ENCODE results near the gene WWC2. TPM values are rescaled to one million over a fixed set of nuclear protein-coding genes. Genes with fewer than 3 reads are reported as not detected.

WWC2 gene
- total RNA-seq, 1 experiment from 2014 or later, result 39.0 TPM

DNA sequence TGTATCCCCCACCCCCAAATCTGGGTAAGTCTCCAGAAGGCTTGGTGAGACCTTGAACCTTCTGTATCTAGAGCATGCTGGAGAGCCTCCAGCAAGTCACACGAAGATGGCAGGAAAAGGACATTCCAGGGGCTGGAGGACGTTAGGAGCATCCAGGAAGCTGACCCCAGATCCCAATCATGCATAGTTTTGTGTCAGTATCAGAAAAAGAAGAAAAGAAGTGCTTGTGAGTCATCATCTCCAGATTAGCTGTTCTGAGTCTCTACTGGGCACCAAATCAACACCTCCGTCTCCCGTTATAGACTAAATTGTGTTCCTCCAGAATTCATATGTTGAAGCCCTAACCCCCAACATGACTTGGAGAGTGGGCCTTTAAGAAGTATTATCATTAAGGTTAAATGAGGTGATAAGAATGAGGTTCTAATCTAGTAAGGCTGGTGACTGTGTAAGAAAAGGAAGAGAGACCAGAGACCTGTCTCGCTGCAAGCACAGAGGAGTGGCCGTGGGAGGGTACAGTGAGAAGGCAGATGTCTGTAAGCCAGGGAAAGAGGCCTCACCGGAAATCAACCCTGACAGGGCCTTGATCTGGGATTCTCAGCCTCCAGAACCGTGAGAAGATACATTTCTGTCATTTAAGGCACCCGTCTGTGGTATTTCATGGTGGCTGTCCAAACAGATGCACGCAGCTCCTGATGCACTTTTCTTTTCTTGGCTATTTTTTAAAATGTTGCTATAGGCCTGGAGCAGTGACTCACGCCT is 261.3 kb downstream of the WWC2 start:
- no peaks in the 10 kb centered on the region for H3K27me3 Mint-ChIP-seq (ENCODE audit: unreplicated experiment)
- DNase-seq, result no peak
- H3K4me3 Mint-ChIP-seq (ENCODE audit: low read depth, unreplicated experiment), result no peak overlapping the region
- TF ChIP-seq, protein P1, sequence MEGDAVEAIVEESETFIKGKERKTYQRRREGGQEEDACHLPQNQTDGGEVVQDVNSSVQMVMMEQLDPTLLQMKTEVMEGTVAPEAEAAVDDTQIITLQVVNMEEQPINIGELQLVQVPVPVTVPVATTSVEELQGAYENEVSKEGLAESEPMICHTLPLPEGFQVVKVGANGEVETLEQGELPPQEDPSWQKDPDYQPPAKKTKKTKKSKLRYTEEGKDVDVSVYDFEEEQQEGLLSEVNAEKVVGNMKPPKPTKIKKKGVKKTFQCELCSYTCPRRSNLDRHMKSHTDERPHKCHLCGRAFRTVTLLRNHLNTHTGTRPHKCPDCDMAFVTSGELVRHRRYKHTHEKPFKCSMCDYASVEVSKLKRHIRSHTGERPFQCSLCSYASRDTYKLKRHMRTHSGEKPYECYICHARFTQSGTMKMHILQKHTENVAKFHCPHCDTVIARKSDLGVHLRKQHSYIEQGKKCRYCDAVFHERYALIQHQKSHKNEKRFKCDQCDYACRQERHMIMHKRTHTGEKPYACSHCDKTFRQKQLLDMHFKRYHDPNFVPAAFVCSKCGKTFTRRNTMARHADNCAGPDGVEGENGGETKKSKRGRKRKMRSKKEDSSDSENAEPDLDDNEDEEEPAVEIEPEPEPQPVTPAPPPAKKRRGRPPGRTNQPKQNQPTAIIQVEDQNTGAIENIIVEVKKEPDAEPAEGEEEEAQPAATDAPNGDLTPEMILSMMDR (IDR thresholded peaks at IDR 0.05; ENCODE audit: unreplicated experiment), result no peak
- no TSS peak for BruUV-seq (replicated peaks)
- H3K4me1 Mint-ChIP-seq (ENCODE audit: low read depth, unreplicated experiment), result peaks cover 13% of the 10 kb centered on the region
- intact Hi-C loops (cut with micrococcal nuclease; ENCODE audit: unreplicated experiment), result no loop called here
- H3K27ac Mint-ChIP-seq (ENCODE audit: unreplicated experiment), result no peak overlapping the region
- CTCF ChIA-PET, result interaction anchor here (0.7 kb wide), 1 partner anchor 63 kb away, joined by 3 read pairs; no protein-coding TSS in a partner anchor
- H3K9me3 Mint-ChIP-seq (ENCODE audit: low read depth, unreplicated experiment), result no peaks in the 10 kb centered on the region
- no peaks in the 10 kb centered on the region for H3K36me3 Mint-ChIP-seq (ENCODE audit: insufficient read depth, unreplicated experiment)

DNA sequence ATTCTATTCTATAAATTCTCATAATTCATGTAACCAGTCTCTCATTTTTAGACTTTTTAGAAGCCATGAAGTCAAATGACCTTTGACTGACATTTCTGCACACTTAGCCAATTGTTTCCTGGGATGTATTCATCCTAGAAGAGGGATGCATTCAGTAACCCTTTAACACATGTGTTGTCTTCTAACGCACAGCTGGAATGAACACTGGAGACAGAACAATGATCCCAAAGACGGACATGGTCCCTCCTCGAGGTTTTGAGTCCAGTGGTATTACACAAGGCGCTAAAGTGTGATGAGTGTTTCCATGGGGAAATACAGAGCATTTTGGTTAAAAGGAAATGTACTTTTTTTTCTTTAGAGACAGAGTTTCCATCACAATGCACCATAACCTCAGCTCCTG is 263.0 kb downstream of the WWC2 start:
- TF ChIP-seq, protein P1 (IDR thresholded peaks at IDR 0.05; ENCODE audit: unreplicated experiment), result no peak
- Mint-ChIP-seq H3K4me1 (ENCODE audit: low read depth, unreplicated experiment) (no peaks in the 10 kb centered on the region), H3K36me3 (ENCODE audit: insufficient read depth, unreplicated experiment) (no peaks in the 10 kb centered on the region), H3K27ac (ENCODE audit: unreplicated experiment) (no peak overlapping the region), H3K9me3 (ENCODE audit: low read depth, unreplicated experiment) (no peaks in the 10 kb centered on the region), H3K27me3 (ENCODE audit: unreplicated experiment) (no peaks in the 10 kb centered on the region), H3K4me3 (ENCODE audit: low read depth, unreplicated experiment) (no peak overlapping the region)
- DNase-seq, result no peak
- BruUV-seq (replicated peaks), result no TSS peak
- intact Hi-C loops (cut with micrococcal nuclease; ENCODE audit: unreplicated experiment), result no loop called here
- CTCF ChIA-PET, result no interaction called here

- no peak for DNase-seq
- Mint-ChIP-seq H3K36me3 (ENCODE audit: insufficient read depth, unreplicated experiment) (no peaks in the 10 kb centered on the region), H3K4me3 (ENCODE audit: low read depth, unreplicated experiment) (no peak overlapping the region), H3K27ac (ENCODE audit: unreplicated experiment) (no peak overlapping the region), H3K9me3 (ENCODE audit: low read depth, unreplicated experiment) (no peaks in the 10 kb centered on the region), H3K27me3 (ENCODE audit: unreplicated experiment) (no peaks in the 10 kb centered on the region), H3K4me1 (ENCODE audit: low read depth, unreplicated experiment) (no peaks in the 10 kb centered on the region)
- CTCF ChIA-PET, result interaction anchor here (0.5 kb wide), 1 partner anchor 113 kb away, joined by 3 read pairs; no protein-coding TSS in a partner anchor
- no TSS peak for BruUV-seq (replicated peaks)
- intact Hi-C loops (cut with micrococcal nuclease; ENCODE audit: unreplicated experiment), result no loop called here
- TF ChIP-seq, protein P1 (IDR thresholded peaks at IDR 0.05; ENCODE audit: unreplicated experiment), result no peak
Measured at GRCh38 chr4:183362916-183363542, 264.0 kb downstream of the WWC2 start.

DNA sequence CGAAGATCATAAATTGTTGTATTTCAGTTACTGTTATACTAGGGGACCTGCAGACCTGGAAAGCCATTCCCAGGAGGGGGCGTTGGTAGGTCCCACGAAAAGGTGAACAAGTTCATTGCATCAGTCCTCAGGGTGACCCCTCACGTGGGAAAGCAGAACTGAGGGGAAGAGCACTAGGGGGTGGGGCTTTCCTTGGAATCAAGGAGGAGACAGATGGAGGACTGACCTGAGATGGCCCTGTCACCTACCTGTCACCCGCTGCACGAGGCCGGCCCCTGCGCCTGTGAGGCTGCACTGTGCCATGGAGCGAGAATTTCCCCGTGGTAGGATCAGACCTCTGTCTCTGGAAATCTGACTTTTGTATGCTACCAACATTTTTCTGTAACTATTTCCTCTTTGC is 265.0 kb downstream of the WWC2 start:
- no peaks in the 10 kb centered on the region for H3K9me3 Mint-ChIP-seq (ENCODE audit: low read depth, unreplicated experiment)
- TF ChIP-seq, protein P1 (IDR thresholded peaks at IDR 0.05; ENCODE audit: unreplicated experiment), result no peak
- no peaks in the 10 kb centered on the region for H3K27me3 Mint-ChIP-seq (ENCODE audit: unreplicated experiment)
- no peak for DNase-seq
- H3K27ac Mint-ChIP-seq (ENCODE audit: unreplicated experiment), result no peak overlapping the region
- no peaks in the 10 kb centered on the region for H3K36me3 Mint-ChIP-seq (ENCODE audit: insufficient read depth, unreplicated experiment)
- H3K4me1 Mint-ChIP-seq (ENCODE audit: low read depth, unreplicated experiment), result no peaks in the 10 kb centered on the region
- BruUV-seq (replicated peaks), result no TSS peak
- intact Hi-C loops (cut with micrococcal nuclease; ENCODE audit: unreplicated experiment), result no loop called here
- H3K4me3 Mint-ChIP-seq (ENCODE audit: low read depth, unreplicated experiment), result no peak overlapping the region
- CTCF ChIA-PET, result no interaction called here
